HL-60 (cell line): Measurements from ENCODE around the gene RGMA.

Experiments used
- REST ChIP-seq: IDR thresholded peaks from 2 replicates; pipeline ENCODE4 v1.6.1; 2012; ENCODE audit warnings: low read depth; ENCODE audit not compliant: insufficient replicate concordance
- TF ChIP-seq, protein P1 (sequence below): IDR thresholded peaks from one replicate; pipeline ENCODE4 v1.5.1; 2011; ENCODE audit warnings: low read length, control low read depth, inconsistent platforms; ENCODE audit not compliant: insufficient read depth

DNA sequence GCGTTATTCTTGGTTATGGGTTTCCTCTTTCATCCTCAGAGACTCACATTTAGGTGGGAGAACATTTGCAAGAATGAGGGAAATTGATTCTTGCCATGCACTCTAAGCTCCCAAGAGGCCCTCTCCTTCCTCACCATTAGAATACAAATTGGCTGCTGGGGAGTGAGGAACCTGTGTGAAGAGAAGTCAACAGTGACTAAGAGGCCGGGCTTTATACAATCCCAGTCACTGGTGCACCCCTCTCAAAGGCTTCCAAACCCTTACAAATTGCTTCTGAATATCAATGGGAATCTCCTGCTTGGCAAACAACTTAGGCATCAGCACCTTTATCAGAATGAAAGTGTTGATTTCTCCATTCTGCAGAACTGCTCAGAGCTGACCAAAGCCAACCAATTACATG is 16.5 kb upstream of the RGMA start:
- TF ChIP-seq REST, result no peak
- TF ChIP-seq, protein P1, sequence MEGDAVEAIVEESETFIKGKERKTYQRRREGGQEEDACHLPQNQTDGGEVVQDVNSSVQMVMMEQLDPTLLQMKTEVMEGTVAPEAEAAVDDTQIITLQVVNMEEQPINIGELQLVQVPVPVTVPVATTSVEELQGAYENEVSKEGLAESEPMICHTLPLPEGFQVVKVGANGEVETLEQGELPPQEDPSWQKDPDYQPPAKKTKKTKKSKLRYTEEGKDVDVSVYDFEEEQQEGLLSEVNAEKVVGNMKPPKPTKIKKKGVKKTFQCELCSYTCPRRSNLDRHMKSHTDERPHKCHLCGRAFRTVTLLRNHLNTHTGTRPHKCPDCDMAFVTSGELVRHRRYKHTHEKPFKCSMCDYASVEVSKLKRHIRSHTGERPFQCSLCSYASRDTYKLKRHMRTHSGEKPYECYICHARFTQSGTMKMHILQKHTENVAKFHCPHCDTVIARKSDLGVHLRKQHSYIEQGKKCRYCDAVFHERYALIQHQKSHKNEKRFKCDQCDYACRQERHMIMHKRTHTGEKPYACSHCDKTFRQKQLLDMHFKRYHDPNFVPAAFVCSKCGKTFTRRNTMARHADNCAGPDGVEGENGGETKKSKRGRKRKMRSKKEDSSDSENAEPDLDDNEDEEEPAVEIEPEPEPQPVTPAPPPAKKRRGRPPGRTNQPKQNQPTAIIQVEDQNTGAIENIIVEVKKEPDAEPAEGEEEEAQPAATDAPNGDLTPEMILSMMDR, result no peak
